ENCODE results near the gene GALNT18.

DNA sequence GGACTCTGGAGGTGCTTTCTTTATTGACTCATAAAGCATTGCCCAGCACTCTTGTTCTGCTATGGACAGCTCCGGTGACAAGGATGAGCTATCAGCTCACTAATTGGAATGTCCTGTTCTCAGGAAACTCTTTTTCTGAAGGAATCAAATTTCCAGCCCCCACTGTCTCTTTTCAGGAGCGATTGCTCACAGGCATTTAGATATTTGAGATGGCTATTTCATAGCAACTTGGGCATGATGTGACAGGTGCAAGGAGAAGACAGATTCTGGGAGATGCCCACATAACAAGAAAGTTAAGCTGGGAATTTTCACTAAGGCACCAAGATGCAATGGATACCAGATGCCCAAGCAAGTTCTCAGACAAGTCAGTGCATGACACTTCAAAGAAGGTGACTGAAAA lies 145.3 kb downstream of the GALNT18 start:
- TF ChIP-seq, protein P1, sequence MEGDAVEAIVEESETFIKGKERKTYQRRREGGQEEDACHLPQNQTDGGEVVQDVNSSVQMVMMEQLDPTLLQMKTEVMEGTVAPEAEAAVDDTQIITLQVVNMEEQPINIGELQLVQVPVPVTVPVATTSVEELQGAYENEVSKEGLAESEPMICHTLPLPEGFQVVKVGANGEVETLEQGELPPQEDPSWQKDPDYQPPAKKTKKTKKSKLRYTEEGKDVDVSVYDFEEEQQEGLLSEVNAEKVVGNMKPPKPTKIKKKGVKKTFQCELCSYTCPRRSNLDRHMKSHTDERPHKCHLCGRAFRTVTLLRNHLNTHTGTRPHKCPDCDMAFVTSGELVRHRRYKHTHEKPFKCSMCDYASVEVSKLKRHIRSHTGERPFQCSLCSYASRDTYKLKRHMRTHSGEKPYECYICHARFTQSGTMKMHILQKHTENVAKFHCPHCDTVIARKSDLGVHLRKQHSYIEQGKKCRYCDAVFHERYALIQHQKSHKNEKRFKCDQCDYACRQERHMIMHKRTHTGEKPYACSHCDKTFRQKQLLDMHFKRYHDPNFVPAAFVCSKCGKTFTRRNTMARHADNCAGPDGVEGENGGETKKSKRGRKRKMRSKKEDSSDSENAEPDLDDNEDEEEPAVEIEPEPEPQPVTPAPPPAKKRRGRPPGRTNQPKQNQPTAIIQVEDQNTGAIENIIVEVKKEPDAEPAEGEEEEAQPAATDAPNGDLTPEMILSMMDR (IDR thresholded peaks at IDR 0.05), result no peak
- TF ChIP-seq POLR2A (IDR thresholded peaks at IDR 0.05) (no peak), EP300 (IDR thresholded peaks at IDR 0.05) (no peak)

Measured in ovary (tissue), 3 donors.